Panc1 (cell line): ENCODE data around the gene KIR2DL1. TPM values are rescaled to one million over a fixed set of nuclear protein-coding genes. Genes with fewer than 3 reads are reported as not detected.
A peak's percentile ranks its signal among the peaks of the same experiment; 100 is the strongest.

Experiments
- ATAC-seq: fragments of 200-7000 bp; cut with Tn5 transposase; 2 replicates; pipeline ENCODE4 v1.9.1; 2020; ENCODE audit warnings: mild to moderate bottlenecking, moderate library complexity
- BruUV-seq: library from RNA; stranded (reverse); fragments of 400-500 nt; replicated peaks from 2 replicates; lab custom pipeline; 2021; lab: Mats Ljungman, UMichigan
- CTCF ChIA-PET: fragments of 300-600 bp; sonication (Branson Sonifier 250); formaldehyde crosslinking; loops from one replicate; lab custom pipeline; 2022; ENCODE audit warnings: antibody characterized with exemption; lab: Charles Lee
- POLR2A ChIA-PET: fragments of 300-600 bp; sonication (Branson Sonifier 250); formaldehyde crosslinking; loops from one replicate; lab custom pipeline; 2022; ENCODE audit warnings: antibody characterized with exemption; lab: Charles Lee
- DNase-seq: peaks from one replicate; pipeline ENCODE4 v3.0.0-alpha.2; 2010; ENCODE audit warnings: low read depth, low spot score
- H3K27ac ChIP-seq: 2 replicates; pipeline ENCODE4 v1.5.1; 2011; ENCODE audit warnings: mild to moderate bottlenecking, low read length, inconsistent platforms
- H3K27me3 ChIP-seq: fragments of 200-500 bp; sonication (Bioruptor generic); 2 replicates; pipeline ENCODE4 v1.6.0; 2014; ENCODE audit warnings: low read length, inconsistent platforms; ENCODE audit not compliant: control insufficient read depth, insufficient read depth
- H3K36me3 ChIP-seq: fragments of 200-500 bp; sonication (Bioruptor generic); 2 replicates; pipeline ENCODE4 v1.5.1; 2014; ENCODE audit warnings: inconsistent platforms, mild to moderate bottlenecking, low read length, moderate library complexity; ENCODE audit not compliant: control insufficient read depth, insufficient read depth
- H3K4me1 ChIP-seq: 2 replicates; pipeline ENCODE4 v1.5.1; 2011; ENCODE audit warnings: inconsistent platforms, mild to moderate bottlenecking, low read length, moderate library complexity; ENCODE audit not compliant: control insufficient read depth, insufficient read depth
- H3K4me3 ChIP-seq, 2 experiments: 2 replicates each; pipeline ENCODE4 v1.5.1; 2011 to 2012; ENCODE audit warnings: low read depth in 2 of 2, low read length in 2 of 2, mild to moderate bottlenecking in 2 of 2, inconsistent platforms in 1 of 2, moderate library complexity in 1 of 2
- H3K9me3 ChIP-seq: fragments of 200-500 bp; sonication (Bioruptor generic); 2 replicates; pipeline ENCODE4 v1.5.1; 2014; ENCODE audit warnings: low read depth, mild to moderate bottlenecking, inconsistent platforms, low read length, moderate library complexity; ENCODE audit not compliant: control insufficient read depth, insufficient read depth
- CTCF ChIP-seq: fragments of 450-650 bp; IDR thresholded peaks from 2 replicates; pipeline ENCODE4 v1.5.1; 2017; ENCODE audit warnings: mild to moderate bottlenecking
- POLR2AphosphoS5 ChIP-seq: IDR thresholded peaks from 2 replicates; pipeline ENCODE4 v1.6.1; 2012; ENCODE audit warnings: mild to moderate bottlenecking, low read depth, low read length, moderate library complexity
- REST ChIP-seq, 2 experiments: IDR thresholded peaks; 2 replicates each; pipeline ENCODE4 v1.6.1; 2011 to 2012; ENCODE audit warnings: low read depth in 2 of 2, control low read depth in 1 of 2, low read length in 1 of 2, mild to moderate bottlenecking in 1 of 2, moderate library complexity in 1 of 2; ENCODE audit not compliant: insufficient read depth in 1 of 2
- SIN3A ChIP-seq: IDR thresholded peaks from 2 replicates; pipeline ENCODE4 v1.6.1; 2012; ENCODE audit warnings: low read depth, mild to moderate bottlenecking, low read length, moderate library complexity, borderline replicate concordance; ENCODE audit not compliant: insufficient read depth
- TCF7L2 ChIP-seq: IDR thresholded peaks from 2 replicates; pipeline ENCODE4 v1.6.1; 2011; ENCODE audit warnings: mild to moderate bottlenecking, low read depth, low read length, inconsistent platforms
- in situ Hi-C: cut with HindIII; loops from 2 replicates; pipeline ENCODE4 v1.10.0; 2016; ENCODE audit warnings: low sequenced_read_pairs, low pct_unique_long_range_greater_than_20kb
- intact Hi-C: fragments of 100-400 bp; cut with micrococcal nuclease; formaldehyde crosslinking; loops from one replicate; pipeline ENCODE4 v1.10.0; 2022; ENCODE audit not compliant: unreplicated experiment
- total RNA-seq: library from RNA; stranded (reverse); gene quantifications from one replicate; pipeline ENCODE4 v1.2.1, GENCODE V29; 2021; ENCODE audit not compliant: unreplicated experiment

The KIR2DL1 gene
- total RNA-seq, 1 experiment from 2014 or later = not detected

GRCh38 chr19:54792814-54793213 is 23.2 kb downstream of the KIR2DL1 start:
- Histone ChIP-seq H3K4me1 (no peaks in the 10 kb centered on the region), H3K27me3 (peaks cover 43% of the 10 kb centered on the region), H3K4me3 (peak overlapping the region; percentile 17 to 43), H3K36me3 (no peaks in the 10 kb centered on the region), H3K27ac (no peak overlapping the region), H3K9me3 (no peaks in the 10 kb centered on the region)
- no peak for TF ChIP-seq POLR2AphosphoS5
- TF ChIP-seq REST (IDR thresholded peaks at IDR 0.05; ENCODE audit: insufficient read depth in 1 of 2, low read depth in 2 of 2, low read length in 1 of 2) = no peak
- TF ChIP-seq TCF7L2 = no peak
- TF ChIP-seq CTCF = no peak
- TF ChIP-seq SIN3A = no peak
- peak; percentile 45; the same call in 1 of the 2 replicates for ATAC-seq
- BruUV-seq = no TSS peak
- POLR2A ChIA-PET = interaction anchor here (0.6 kb wide), 1 partner anchor 291 kb away, joined by 3 read pairs; no protein-coding TSS in a partner anchor
- intact Hi-C loops (no loop called here), in situ Hi-C loops (no loop called here)
- DNase-seq = no peak
- CTCF ChIA-PET = no interaction called here

- ATAC-seq (no peak), DNase-seq (no peak)
- Histone ChIP-seq H3K4me3 (no peak overlapping the region), H3K9me3 (no peaks in the 10 kb centered on the region), H3K36me3 (no peaks in the 10 kb centered on the region), H3K4me1 (no peaks in the 10 kb centered on the region), H3K27ac (no peak overlapping the region), H3K27me3 (peaks cover 49% of the 10 kb centered on the region)
- no peak for TF ChIP-seq POLR2AphosphoS5
- in situ Hi-C loops (no loop called here), intact Hi-C loops (no loop called here)
- POLR2A ChIA-PET = no interaction called here
- CTCF ChIA-PET = no interaction called here
- BruUV-seq = no TSS peak
Measured at GRCh38 chr19:54795758-54796157, 26.2 kb downstream of the KIR2DL1 start.

GRCh38 chr19:54803410-54803809 is 33.8 kb downstream of the KIR2DL1 start, which contains the start of gene KIR2DL4:
Gene KIR2DL4 (plus strand): TSS chr19:54803610. CDS start chr19:54803652, 42 bp downstream.
- no peaks in the 10 kb centered on the region for H3K9me3 ChIP-seq
- no peak within 1 kb of the TSS for H3K4me3 ChIP-seq
- POLR2A ChIA-PET = no interaction called here
- no TSS peak for BruUV-seq
- CTCF ChIA-PET = no interaction called here
- H3K36me3 ChIP-seq = no peaks in the 10 kb centered on the region
- H3K27ac ChIP-seq = no peak within 1 kb of the TSS
- no peak for DNase-seq
- in situ Hi-C loops (no loop called here), intact Hi-C loops (no loop called here)
- ATAC-seq = no peak
- TF ChIP-seq SIN3A = no peak
- TF ChIP-seq REST (IDR thresholded peaks at IDR 0.05; ENCODE audit: insufficient read depth in 1 of 2, low read depth in 2 of 2, low read length in 1 of 2) = no peak
- no peak for TF ChIP-seq POLR2AphosphoS5
- TF ChIP-seq CTCF = no peak
- TF ChIP-seq TCF7L2 = no peak
- no peaks in the 10 kb centered on the region for H3K4me1 ChIP-seq
- H3K27me3 ChIP-seq = peaks cover 8% of the 10 kb centered on the region
